Vagina (tissue), 2 donors: ENCODE data around the gene PCNX2. TPM values are rescaled to one million over a fixed set of nuclear protein-coding genes. Genes with fewer than 3 reads are reported as not detected.
A peak's percentile ranks its signal among the peaks of the same experiment; 100 is the strongest.

Experiments
- DNase-seq, 2 donors: peaks; one replicate each; pipeline ENCODE4 v3.0.0-alpha.2; 2017; ENCODE audit errors: extremely low spot score in 2 of 2
- H3K27ac ChIP-seq: fragments of 200-600 bp; sonication (generic); one replicate; pipeline ENCODE4 v1.5.1; 2019
- H3K27me3 ChIP-seq: fragments of 200-600 bp; sonication (generic); one replicate; pipeline ENCODE4 v1.5.1; 2019
- H3K36me3 ChIP-seq, 2 donors: fragments of 200-600 bp; sonication (generic); one replicate each; pipeline ENCODE4 v1.5.1; 2017 to 2019
- H3K4me1 ChIP-seq: fragments of 200-600 bp; sonication (generic); one replicate; pipeline ENCODE4 v1.5.1; 2019
- H3K4me3 ChIP-seq, 2 donors: fragments of 200-600 bp; sonication (generic); 1 replicate in 1 of 2; 2 replicates in 1 of 2; pipeline ENCODE4 v1.5.1; 2016 to 2019
- H3K9me3 ChIP-seq: fragments of 200-600 bp; sonication (generic); one replicate; pipeline ENCODE4 v1.5.1; 2019
- CTCF ChIP-seq, 3 experiments: fragments of 450-650 bp in 2 of 3; fragments of 200-600 bp in 1 of 3; sonication (generic) in 1 of 3; IDR thresholded peaks; one replicate each; pipeline ENCODE4 v1.5.1; 2017 to 2019; ENCODE audit warnings: antibody characterized with exemption in 3 of 3, mild to moderate bottlenecking in 2 of 3, moderate library complexity in 2 of 3
- POLR2A ChIP-seq, 2 donors: fragments of 450-650 bp; IDR thresholded peaks; one replicate each; pipeline ENCODE4 v1.6.1; 2017; ENCODE audit warnings: antibody characterized with exemption in 2 of 2, mild to moderate bottlenecking in 2 of 2, moderate library complexity in 2 of 2
- POLR2AphosphoS5 ChIP-seq, 2 donors: sonication (generic); formaldehyde crosslinking; IDR thresholded peaks; one replicate each; pipeline ENCODE4 v1.9.0; 2017; ENCODE audit warnings: antibody characterized with exemption in 2 of 2, mild to moderate bottlenecking in 2 of 2, low read depth in 1 of 2; ENCODE audit not compliant: insufficient read depth in 1 of 2
- intact Hi-C: fragments of 100-400 bp; cut with DNase I; formaldehyde crosslinking; loops from one replicate; pipeline ENCODE4 v1.15.1; 2023
- total RNA-seq: library from RNA; depleted of rRNA; stranded (reverse); fragments of >200 nt; gene quantifications from one replicate; pipeline ENCODE4 v1.2.3, GENCODE V29; 2016

PCNX2 gene
- total RNA-seq, 1 donor from 2014 or later: 29.2 TPM

- DNase-seq: no peak
- Histone ChIP-seq H3K4me1 (peaks cover 11% of the 10 kb centered on the region), H3K4me3 (no peak overlapping the region), H3K27ac (no peak overlapping the region), H3K36me3 (no peaks in the 10 kb centered on the region), H3K9me3 (no peaks in the 10 kb centered on the region), H3K27me3 (no peaks in the 10 kb centered on the region)
- intact Hi-C loops: no loop called here
- TF ChIP-seq CTCF (IDR thresholded peaks at IDR 0.05): no peak
- TF ChIP-seq POLR2A (IDR thresholded peaks at IDR 0.05): no peak
- no peak for TF ChIP-seq POLR2AphosphoS5 (IDR thresholded peaks at IDR 0.05; ENCODE audit: insufficient read depth in 1 of 2, low read depth in 1 of 2)
These were observed 36.4 kb upstream of the PCNX2 start for GRCh38 chr1:233331676-233332519.

- Histone ChIP-seq H3K36me3 (no peaks in the 10 kb centered on the region), H3K9me3 (no peaks in the 10 kb centered on the region), H3K4me3 (peak overlapping the region; percentile 68 to 92), H3K27ac (peak overlapping the region; percentile 46), H3K27me3 (no peaks in the 10 kb centered on the region), H3K4me1 (peaks cover 11% of the 10 kb centered on the region)
- no peak for TF ChIP-seq POLR2AphosphoS5 (IDR thresholded peaks at IDR 0.05; ENCODE audit: insufficient read depth in 1 of 2, low read depth in 1 of 2)
- no peak for TF ChIP-seq POLR2A (IDR thresholded peaks at IDR 0.05)
- intact Hi-C loops: no loop called here
- no peak for DNase-seq
These were observed 32.8 kb upstream of the PCNX2 start for GRCh38 chr1:233328142-233328921.

GRCh38 chr1:233327651-233328141 is 32.2 kb upstream of the PCNX2 start, which contains the start of gene MAP3K21:
MAP3K21 (plus strand) TSS chr1:233327724; CDS start chr1:233328029, 305 bp downstream.
- peak within 1 kb of the TSS; percentile 46 for H3K27ac ChIP-seq
- DNase-seq: no peak
- intact Hi-C loops: no loop called here
- H3K4me3 ChIP-seq: peak within 1 kb of the TSS; percentile 68 to 92
- TF ChIP-seq POLR2AphosphoS5 (IDR thresholded peaks at IDR 0.05; ENCODE audit: insufficient read depth in 1 of 2, low read depth in 1 of 2) (peak in 1 of 2 donors; percentile 19), POLR2A (IDR thresholded peaks at IDR 0.05) (peak in 1 of 2 donors; percentile 30), CTCF (IDR thresholded peaks at IDR 0.05) (no peak)
- H3K4me1 ChIP-seq: peaks cover 11% of the 10 kb centered on the region
- H3K36me3 ChIP-seq: no peaks in the 10 kb centered on the region
- no peaks in the 10 kb centered on the region for H3K27me3 ChIP-seq
- H3K9me3 ChIP-seq: no peaks in the 10 kb centered on the region

GRCh38 chr1:233326811-233327650 is 31.5 kb upstream of the PCNX2 start:
- DNase-seq: no peak
- Histone ChIP-seq H3K9me3 (no peaks in the 10 kb centered on the region), H3K4me3 (peak overlapping the region; percentile 68 to 92), H3K36me3 (no peaks in the 10 kb centered on the region), H3K4me1 (peaks cover 11% of the 10 kb centered on the region), H3K27ac (peak overlapping the region; percentile 46), H3K27me3 (no peaks in the 10 kb centered on the region)
- intact Hi-C loops: no loop called here
- TF ChIP-seq POLR2AphosphoS5 (IDR thresholded peaks at IDR 0.05; ENCODE audit: insufficient read depth in 1 of 2, low read depth in 1 of 2) (no peak), CTCF (IDR thresholded peaks at IDR 0.05) (no peak), POLR2A (IDR thresholded peaks at IDR 0.05) (no peak)

GRCh38 chr1:233326319-233326718 is 30.8 kb upstream of the PCNX2 start:
- H3K4me3 ChIP-seq: no peak overlapping the region
- TF ChIP-seq POLR2A (IDR thresholded peaks at IDR 0.05): no peak
- TF ChIP-seq CTCF (IDR thresholded peaks at IDR 0.05): no peak
- TF ChIP-seq POLR2AphosphoS5 (IDR thresholded peaks at IDR 0.05; ENCODE audit: insufficient read depth in 1 of 2, low read depth in 1 of 2): no peak
- no peaks in the 10 kb centered on the region for H3K9me3 ChIP-seq
- H3K27ac ChIP-seq: no peak overlapping the region
- intact Hi-C loops: no loop called here
- no peaks in the 10 kb centered on the region for H3K27me3 ChIP-seq
- H3K4me1 ChIP-seq: peaks cover 11% of the 10 kb centered on the region
- no peak for DNase-seq
- H3K36me3 ChIP-seq: no peaks in the 10 kb centered on the region
